Measurements from ENCODE around the gene PLCB4. TPM values are rescaled to one million over a fixed set of nuclear protein-coding genes. Genes with fewer than 3 reads are reported as not detected.

Gene PLCB4
- total and polyA plus RNA-seq, 7 donors: 9.7 to 21.0 (median 12.4) TPM

DNA sequence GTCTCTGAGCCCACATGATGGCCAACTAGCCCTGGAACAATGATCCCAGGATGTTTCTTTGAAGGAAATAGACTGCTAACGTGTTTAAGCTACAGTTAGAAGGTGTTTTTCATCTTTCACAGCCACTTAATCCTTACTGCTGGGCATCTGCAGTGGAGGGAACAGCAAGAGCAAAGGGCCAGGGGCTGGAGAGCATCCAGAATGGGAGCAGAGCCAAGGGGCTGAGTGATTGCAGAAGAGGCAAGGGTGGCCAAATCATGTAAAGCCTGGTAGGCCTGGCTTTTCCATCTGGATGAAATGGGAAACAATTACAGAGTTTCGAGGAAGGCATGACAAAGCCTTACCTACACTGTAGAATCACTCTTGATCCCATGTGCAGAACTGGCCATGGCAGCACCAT is 426.8 kb downstream of the PLCB4 start:
- DNase-seq: no peak

GRCh38 chr20:9496155-9496554 is 427.3 kb downstream of the PLCB4 start:
- Histone ChIP-seq H3K9me3 (no peaks in the 10 kb centered on the region), H3K36me3 (no peaks in the 10 kb centered on the region), H3K27me3 (no peaks in the 10 kb centered on the region), H3K4me3 (no peak overlapping the region), H3K4me1 (no peaks in the 10 kb centered on the region), H3K27ac (no peak overlapping the region)
- intact Hi-C loops (cut with DNase I): no loop called here
- WGBS, 2 donors: 89 to 92% methylated on average over 3 of the region's 3 CpGs
- TF ChIP-seq EP300 (IDR thresholded peaks at IDR 0.05) (no peak), POLR2A (IDR thresholded peaks at IDR 0.05) (no peak), CTCF (IDR thresholded peaks at IDR 0.05) (no peak), POLR2AphosphoS5 (IDR thresholded peaks at IDR 0.05) (no peak)
- no peak for DNase-seq

More for the DNA sequence above, 426.8 kb downstream of the PLCB4 start:
- H3K36me3 ChIP-seq: no peaks in the 10 kb centered on the region
- TF ChIP-seq EP300 (IDR thresholded peaks at IDR 0.05) (no peak), POLR2AphosphoS5 (IDR thresholded peaks at IDR 0.05) (no peak), POLR2A (IDR thresholded peaks at IDR 0.05) (no peak), CTCF (IDR thresholded peaks at IDR 0.05) (no peak)
- H3K9me3 ChIP-seq: no peaks in the 10 kb centered on the region
- 81 to 87% methylated on average over 2 of the region's 2 CpGs for WGBS, 2 donors
- H3K4me3 ChIP-seq: no peak overlapping the region
- H3K27ac ChIP-seq: no peak overlapping the region
- no peaks in the 10 kb centered on the region for H3K4me1 ChIP-seq
- intact Hi-C loops (cut with DNase I): no loop called here
- no peaks in the 10 kb centered on the region for H3K27me3 ChIP-seq

DNA sequence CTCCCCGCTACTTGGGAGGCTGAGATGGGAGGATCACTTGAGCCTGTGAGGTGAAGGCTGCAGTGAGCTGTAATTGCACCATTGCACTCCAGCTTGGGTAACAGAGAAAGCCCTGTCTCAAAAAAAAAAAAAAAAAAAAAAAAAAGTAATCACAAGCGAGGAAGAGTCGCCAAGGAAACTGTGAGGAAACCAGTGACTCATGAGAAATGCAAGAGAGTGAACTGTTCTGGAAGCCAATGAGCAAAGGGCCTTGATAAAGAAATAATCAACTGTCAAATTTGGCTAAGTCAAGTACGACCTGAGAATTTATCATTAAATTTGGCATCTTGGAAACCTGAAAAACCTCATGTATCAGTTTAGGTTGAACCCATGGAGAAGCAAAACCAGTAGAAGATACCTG is 429.4 kb downstream of the PLCB4 start:
- no peak for TF ChIP-seq POLR2A (IDR thresholded peaks at IDR 0.05)
- TF ChIP-seq CTCF (IDR thresholded peaks at IDR 0.05): no peak
- no peak for TF ChIP-seq EP300 (IDR thresholded peaks at IDR 0.05)
- no peak for TF ChIP-seq POLR2AphosphoS5 (IDR thresholded peaks at IDR 0.05)
- DNase-seq: no peak
- Histone ChIP-seq H3K36me3 (no peaks in the 10 kb centered on the region), H3K27me3 (no peaks in the 10 kb centered on the region), H3K4me3 (no peak overlapping the region), H3K4me1 (no peaks in the 10 kb centered on the region), H3K9me3 (no peaks in the 10 kb centered on the region), H3K27ac (no peak overlapping the region)
- 92 to 93% methylated on average over 4 of the region's 4 CpGs for WGBS, 2 donors
- intact Hi-C loops (cut with DNase I): no loop called here

- intact Hi-C loops (cut with DNase I): no loop called here
- no peak for DNase-seq
- H3K27me3 ChIP-seq: no peaks in the 10 kb centered on the region
- H3K36me3 ChIP-seq: no peaks in the 10 kb centered on the region
- H3K4me3 ChIP-seq: no peak overlapping the region
- H3K4me1 ChIP-seq: no peaks in the 10 kb centered on the region
- no peak overlapping the region for H3K27ac ChIP-seq
- WGBS, 2 donors: 87 to 92% methylated on average over 5 of the region's 5 CpGs
- no peaks in the 10 kb centered on the region for H3K9me3 ChIP-seq
- TF ChIP-seq POLR2A (IDR thresholded peaks at IDR 0.05): no peak
- no peak for TF ChIP-seq POLR2AphosphoS5 (IDR thresholded peaks at IDR 0.05)
- TF ChIP-seq EP300 (IDR thresholded peaks at IDR 0.05): no peak
Measured at GRCh38 chr20:9499126-9499899, 430.4 kb downstream of the PLCB4 start.

GRCh38 chr20:9500121-9500520 is 431.2 kb downstream of the PLCB4 start:
- H3K36me3 ChIP-seq: no peaks in the 10 kb centered on the region
- H3K4me1 ChIP-seq: no peaks in the 10 kb centered on the region
- no peak overlapping the region for H3K27ac ChIP-seq
- H3K27me3 ChIP-seq: peaks cover 0 to 3% (median 0%) of the 10 kb centered on the region in 3 donors
- 5 to 11% methylated on average over 2 of the region's 2 CpGs for WGBS, 2 donors
- H3K9me3 ChIP-seq: no peaks in the 10 kb centered on the region
- H3K4me3 ChIP-seq: no peak overlapping the region
- intact Hi-C loops (cut with DNase I): no loop called here
- DNase-seq: no peak
- TF ChIP-seq POLR2AphosphoS5 (IDR thresholded peaks at IDR 0.05): no peak
- TF ChIP-seq CTCF (IDR thresholded peaks at IDR 0.05): no peak
- TF ChIP-seq POLR2A (IDR thresholded peaks at IDR 0.05): no peak
- TF ChIP-seq EP300 (IDR thresholded peaks at IDR 0.05): no peak
